ENCODE results near the gene NLRP12. TPM values are rescaled to one million over a fixed set of nuclear protein-coding genes. Genes with fewer than 3 reads are reported as not detected.
"Not testable (repeated sequence)": the region's sequence is repeated elsewhere in the genome, so short reads cannot be mapped to it uniquely, and the experiment has no call there.

The NLRP12 gene
- total RNA-seq, 4 donors from 2014 or later = 0.18 TPM; not detected in 3

DNA sequence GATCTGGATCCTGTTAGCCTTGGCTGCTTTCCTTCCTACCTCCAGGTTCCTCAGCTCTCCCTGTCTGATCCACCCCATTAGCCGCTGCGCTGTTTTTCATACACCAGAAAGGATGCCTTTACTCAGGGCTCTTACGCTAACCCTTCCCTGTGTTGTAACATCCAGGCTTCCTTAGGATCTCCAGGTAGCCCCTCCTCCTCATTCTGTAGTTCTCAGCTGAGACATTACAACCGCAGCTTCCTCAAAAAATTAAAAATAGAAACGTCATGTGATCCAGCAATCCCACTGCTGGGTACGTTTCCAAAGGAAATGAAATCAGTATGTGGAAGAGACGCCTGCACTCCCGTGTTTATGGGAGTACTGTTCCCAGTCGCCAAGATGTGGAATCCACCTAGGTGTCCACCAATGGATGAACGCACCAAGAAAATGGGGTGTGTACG, 25.1 kb upstream of the NLRP12 start:
- Histone ChIP-seq H3K9me3 (no peaks in the 10 kb centered on the region), H3K27me3 (no peaks in the 10 kb centered on the region), H3K4me1 (peaks cover 20% of the 10 kb centered on the region), H3K36me3 (no peaks in the 10 kb centered on the region), H3K27ac (peak overlapping the region; percentile 41), H3K4me3 (peak overlapping the region; percentile 3)
- DNase-seq (ENCODE audit: low spot score in 2 of 2) = no peak
- TF ChIP-seq, protein P1, sequence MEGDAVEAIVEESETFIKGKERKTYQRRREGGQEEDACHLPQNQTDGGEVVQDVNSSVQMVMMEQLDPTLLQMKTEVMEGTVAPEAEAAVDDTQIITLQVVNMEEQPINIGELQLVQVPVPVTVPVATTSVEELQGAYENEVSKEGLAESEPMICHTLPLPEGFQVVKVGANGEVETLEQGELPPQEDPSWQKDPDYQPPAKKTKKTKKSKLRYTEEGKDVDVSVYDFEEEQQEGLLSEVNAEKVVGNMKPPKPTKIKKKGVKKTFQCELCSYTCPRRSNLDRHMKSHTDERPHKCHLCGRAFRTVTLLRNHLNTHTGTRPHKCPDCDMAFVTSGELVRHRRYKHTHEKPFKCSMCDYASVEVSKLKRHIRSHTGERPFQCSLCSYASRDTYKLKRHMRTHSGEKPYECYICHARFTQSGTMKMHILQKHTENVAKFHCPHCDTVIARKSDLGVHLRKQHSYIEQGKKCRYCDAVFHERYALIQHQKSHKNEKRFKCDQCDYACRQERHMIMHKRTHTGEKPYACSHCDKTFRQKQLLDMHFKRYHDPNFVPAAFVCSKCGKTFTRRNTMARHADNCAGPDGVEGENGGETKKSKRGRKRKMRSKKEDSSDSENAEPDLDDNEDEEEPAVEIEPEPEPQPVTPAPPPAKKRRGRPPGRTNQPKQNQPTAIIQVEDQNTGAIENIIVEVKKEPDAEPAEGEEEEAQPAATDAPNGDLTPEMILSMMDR (IDR thresholded peaks at IDR 0.05) = no peak
- TF ChIP-seq POLR2A (IDR thresholded peaks at IDR 0.05) (no peak), EP300 (IDR thresholded peaks at IDR 0.05) (no peak), POLR2AphosphoS5 (IDR thresholded peaks at IDR 0.05) (peak in 1 of 3 donors; percentile 6)
- WGBS = 41% methylated on average over 11 of the region's 11 CpGs

DNA sequence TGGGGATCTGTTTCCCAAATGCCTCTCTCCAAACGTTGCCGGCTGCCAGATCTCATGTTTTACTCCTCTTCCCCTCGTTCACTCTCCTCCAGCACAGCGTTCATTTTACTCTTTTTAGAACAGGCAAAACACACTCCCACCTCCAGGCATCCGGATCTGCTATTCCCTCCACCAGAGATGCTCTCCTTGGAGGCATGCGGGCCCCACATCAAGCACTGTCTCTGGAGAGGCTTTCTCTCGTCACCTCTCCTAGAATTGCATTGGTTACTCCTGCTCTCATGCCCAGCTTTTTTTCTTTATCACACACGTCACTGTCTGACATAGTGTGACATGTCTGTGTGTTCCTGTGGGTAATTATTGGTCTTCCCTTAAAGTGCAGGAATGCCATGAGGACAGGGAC, 23.4 kb upstream of the NLRP12 start:
- Histone ChIP-seq H3K4me1 (peaks cover 16% of the 10 kb centered on the region), H3K27ac (no peak overlapping the region), H3K36me3 (no peaks in the 10 kb centered on the region), H3K27me3 (no peaks in the 10 kb centered on the region), H3K9me3 (no peaks in the 10 kb centered on the region), H3K4me3 (no peak overlapping the region)
- WGBS = 56% methylated on average over 8 of the region's 8 CpGs
- no peak for DNase-seq (ENCODE audit: low spot score in 2 of 2)
- TF ChIP-seq POLR2AphosphoS5 (IDR thresholded peaks at IDR 0.05) = no peak
- TF ChIP-seq EP300 (IDR thresholded peaks at IDR 0.05) = no peak
- TF ChIP-seq, protein P1 (IDR thresholded peaks at IDR 0.05) = no peak
- TF ChIP-seq POLR2A (IDR thresholded peaks at IDR 0.05) = no peak

DNA sequence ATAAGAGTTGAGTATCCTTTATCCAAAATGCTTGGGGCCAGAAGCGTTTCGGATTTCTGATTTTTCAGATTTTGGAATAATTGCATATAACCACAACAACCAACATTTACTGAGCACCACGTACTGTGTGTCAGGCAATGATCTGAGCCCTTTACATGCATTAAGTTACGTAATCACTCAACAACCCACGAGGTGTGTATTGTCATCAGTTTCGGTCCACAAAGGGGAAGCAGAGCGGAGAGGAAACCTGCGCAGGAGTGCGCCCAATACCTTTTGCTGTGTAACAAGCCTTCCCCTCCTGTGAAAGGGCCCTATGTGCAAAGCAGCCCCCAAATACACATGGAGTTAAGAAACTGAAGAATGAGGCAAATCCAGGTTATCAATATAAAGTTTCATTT, 20.7 kb upstream of the NLRP12 start:
- Histone ChIP-seq H3K4me3 (no peak overlapping the region), H3K27ac (no peak overlapping the region)
- no peak for DNase-seq (ENCODE audit: low spot score in 2 of 2)

DNA sequence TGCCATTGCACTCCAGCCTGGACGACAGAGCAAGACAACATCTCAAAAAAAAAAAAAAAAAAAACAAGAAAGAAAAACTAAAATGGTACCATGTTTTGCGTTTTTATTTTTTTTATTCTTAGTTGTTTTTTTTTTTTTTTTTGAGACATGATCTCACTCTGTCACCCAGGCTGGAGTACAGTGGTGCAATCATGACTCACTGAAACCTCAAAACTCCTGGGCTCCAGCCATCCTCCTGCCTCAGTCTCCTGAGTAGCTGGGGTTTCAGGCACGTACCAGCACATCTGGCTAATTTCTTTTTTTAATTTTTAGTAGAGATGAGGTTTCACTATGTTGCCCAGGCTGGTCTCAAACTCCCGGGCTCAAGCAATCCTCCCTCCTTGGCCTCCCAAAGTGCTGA, 16.8 kb upstream of the NLRP12 start:
- not testable (repeated sequence) for H3K9me3 ChIP-seq; H3K27ac ChIP-seq; DNase-seq (ENCODE audit: low spot score in 2 of 2); H3K36me3 ChIP-seq; H3K4me3 ChIP-seq; H3K27me3 ChIP-seq
- peaks cover 11% of the 10 kb centered on the region for H3K4me1 ChIP-seq
- 65% methylated on average over 4 of the region's 4 CpGs for WGBS

More for the DNA sequence above, 20.7 kb upstream of the NLRP12 start:
- peaks cover 15% of the 10 kb centered on the region for H3K4me1 ChIP-seq
- H3K36me3 ChIP-seq = no peaks in the 10 kb centered on the region
- H3K27me3 ChIP-seq = no peaks in the 10 kb centered on the region
- no peak for TF ChIP-seq POLR2A (IDR thresholded peaks at IDR 0.05)
- no peak for TF ChIP-seq POLR2AphosphoS5 (IDR thresholded peaks at IDR 0.05)
- TF ChIP-seq, protein P1 (IDR thresholded peaks at IDR 0.05) = no peak
- TF ChIP-seq EP300 (IDR thresholded peaks at IDR 0.05) = no peak
- 87% methylated on average over 9 of the region's 9 CpGs for WGBS
- H3K9me3 ChIP-seq = no peaks in the 10 kb centered on the region

DNA sequence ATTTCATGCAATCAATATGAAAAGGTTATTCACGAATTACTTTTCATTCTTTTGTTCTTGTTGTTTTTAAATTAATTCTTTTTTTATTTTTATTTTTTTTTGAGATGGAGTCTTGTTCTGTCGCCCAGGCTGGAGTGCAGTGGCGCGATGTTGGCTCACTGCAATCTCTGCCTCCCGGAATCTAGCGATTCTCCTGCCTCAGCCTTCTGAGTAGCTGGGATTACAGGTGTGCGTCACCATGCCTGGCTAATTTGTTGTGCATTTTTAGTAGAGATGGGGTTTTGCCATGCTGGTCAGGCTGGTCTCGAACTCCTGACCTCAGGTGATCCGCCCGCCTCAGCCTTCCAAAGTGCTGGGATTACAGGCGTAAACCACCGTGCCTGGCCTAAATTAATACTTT, 16.1 kb upstream of the NLRP12 start:
- H3K4me3 ChIP-seq; H3K36me3 ChIP-seq; H3K27me3 ChIP-seq; H3K9me3 ChIP-seq; DNase-seq (ENCODE audit: low spot score in 2 of 2); H3K27ac ChIP-seq: not testable (repeated sequence)
- peaks cover 11% of the 10 kb centered on the region for H3K4me1 ChIP-seq
- WGBS = 95% methylated on average over 12 of the region's 12 CpGs

DNA sequence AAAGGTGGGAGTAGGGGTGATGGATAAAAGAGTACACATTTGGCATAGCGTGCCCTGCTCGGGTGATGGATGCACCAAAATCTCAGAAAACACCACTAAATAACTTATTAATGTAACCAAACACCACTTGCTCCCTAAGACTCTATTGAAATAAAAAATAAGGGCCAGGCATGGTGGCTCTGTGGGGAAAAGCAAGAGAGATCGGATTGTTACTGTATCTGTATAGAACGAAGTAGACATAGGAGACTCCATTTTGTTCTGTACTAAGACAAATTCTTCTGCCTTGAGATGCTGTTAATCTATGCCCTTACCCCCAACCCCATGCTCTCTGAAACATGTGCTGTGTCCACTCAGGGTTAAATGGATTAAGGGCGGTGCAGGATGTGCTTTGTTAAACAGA, 14.3 kb upstream of the NLRP12 start:
- peaks cover 11% of the 10 kb centered on the region for H3K4me1 ChIP-seq
- 76% methylated on average over 5 of the region's 5 CpGs for WGBS
- H3K4me3 ChIP-seq = not testable (repeated sequence)

DNA sequence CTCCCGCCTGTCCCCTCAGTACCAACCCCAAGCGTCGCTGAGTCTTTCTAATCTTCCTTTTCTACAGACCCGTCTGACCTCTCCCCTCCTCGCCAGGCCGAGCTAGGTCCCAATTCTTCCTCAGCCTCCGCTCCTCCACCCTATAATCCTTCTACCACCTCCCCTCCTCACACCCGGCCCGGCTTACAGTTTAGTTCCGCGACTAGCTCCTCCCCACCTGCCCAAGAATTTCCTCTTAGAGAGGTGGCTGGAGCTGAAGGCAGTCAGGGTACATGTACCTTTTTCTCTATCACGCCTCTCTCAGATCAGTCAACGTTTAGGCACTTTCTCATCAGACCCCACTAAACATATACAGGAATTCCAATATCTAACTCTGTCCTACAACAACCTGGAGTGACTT, 8.7 kb upstream of the NLRP12 start:
- not testable (repeated sequence) for H3K4me3 ChIP-seq; DNase-seq (ENCODE audit: low spot score in 2 of 2); H3K36me3 ChIP-seq; H3K4me1 ChIP-seq; H3K9me3 ChIP-seq; H3K27ac ChIP-seq
- H3K27me3 ChIP-seq = peaks cover 14% of the 10 kb centered on the region
- WGBS = 21% methylated on average over 12 of the region's 13 CpGs

More for the DNA sequence above, 14.3 kb upstream of the NLRP12 start:
- not testable (repeated sequence) for H3K36me3 ChIP-seq; H3K9me3 ChIP-seq; H3K27me3 ChIP-seq; DNase-seq (ENCODE audit: low spot score in 2 of 2); H3K27ac ChIP-seq
